HG03342 (cell line): ENCODE results near the gene TRAPPC3.

Experiments used
- ATAC-seq: cut with Tn5 transposase; IDR thresholded peaks from one replicate; pipeline ENCODE4 v1.9.1; 2021; ENCODE audit warnings: mild to moderate bottlenecking, moderate library complexity; ENCODE audit not compliant: unreplicated experiment

The TRAPPC3 gene

GRCh38 chr1:36087233-36088123 lies 61.8 kb downstream of the TRAPPC3 start:
- no peak for ATAC-seq
